ENCODE measurements around the gene ALLC.

ALLC gene

DNA sequence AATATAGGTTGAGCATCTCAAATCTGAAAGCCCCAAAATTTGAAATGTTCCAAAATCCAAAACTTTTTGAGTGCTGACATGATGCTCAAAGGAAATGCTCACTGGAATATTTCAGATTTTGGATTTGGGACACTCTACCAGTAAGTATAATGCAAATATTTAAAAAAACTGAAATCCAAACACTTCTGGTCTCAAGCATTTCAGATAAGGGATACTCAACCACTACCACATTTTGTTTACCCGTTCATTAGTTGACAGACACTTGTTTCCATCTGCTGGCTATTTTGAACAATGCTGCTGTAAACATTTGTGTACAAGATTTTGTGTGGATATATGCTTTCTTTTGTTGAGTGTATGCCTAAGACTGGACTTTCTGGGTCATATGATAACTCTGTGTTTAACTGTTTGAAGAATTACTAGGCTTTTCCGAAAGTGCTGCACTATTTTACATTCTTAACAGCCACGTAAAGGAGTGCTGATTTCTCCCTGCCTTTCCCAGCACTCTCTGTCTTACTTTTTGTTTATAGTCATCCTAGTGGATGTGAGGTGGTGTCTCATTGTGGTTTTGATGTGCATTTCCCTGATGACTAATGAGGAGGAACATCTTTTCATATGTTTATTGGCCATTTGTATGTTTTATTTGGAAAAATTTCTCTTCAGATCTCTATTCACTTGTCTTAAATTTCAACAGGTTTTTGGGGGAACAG is 25.9 kb downstream of the ALLC start:
- no peak overlapping the region for H3K4me3 Mint-ChIP-seq
- no peaks in the 10 kb centered on the region for H3K36me3 Mint-ChIP-seq (ENCODE audit: low read depth)
- no peak overlapping the region for H3K27ac Mint-ChIP-seq
- H3K9me3 Mint-ChIP-seq, result no peaks in the 10 kb centered on the region
- peaks cover 5% of the 10 kb centered on the region for H3K27me3 Mint-ChIP-seq
- H3K4me1 Mint-ChIP-seq (ENCODE audit: low read depth), result no peaks in the 10 kb centered on the region

DNA sequence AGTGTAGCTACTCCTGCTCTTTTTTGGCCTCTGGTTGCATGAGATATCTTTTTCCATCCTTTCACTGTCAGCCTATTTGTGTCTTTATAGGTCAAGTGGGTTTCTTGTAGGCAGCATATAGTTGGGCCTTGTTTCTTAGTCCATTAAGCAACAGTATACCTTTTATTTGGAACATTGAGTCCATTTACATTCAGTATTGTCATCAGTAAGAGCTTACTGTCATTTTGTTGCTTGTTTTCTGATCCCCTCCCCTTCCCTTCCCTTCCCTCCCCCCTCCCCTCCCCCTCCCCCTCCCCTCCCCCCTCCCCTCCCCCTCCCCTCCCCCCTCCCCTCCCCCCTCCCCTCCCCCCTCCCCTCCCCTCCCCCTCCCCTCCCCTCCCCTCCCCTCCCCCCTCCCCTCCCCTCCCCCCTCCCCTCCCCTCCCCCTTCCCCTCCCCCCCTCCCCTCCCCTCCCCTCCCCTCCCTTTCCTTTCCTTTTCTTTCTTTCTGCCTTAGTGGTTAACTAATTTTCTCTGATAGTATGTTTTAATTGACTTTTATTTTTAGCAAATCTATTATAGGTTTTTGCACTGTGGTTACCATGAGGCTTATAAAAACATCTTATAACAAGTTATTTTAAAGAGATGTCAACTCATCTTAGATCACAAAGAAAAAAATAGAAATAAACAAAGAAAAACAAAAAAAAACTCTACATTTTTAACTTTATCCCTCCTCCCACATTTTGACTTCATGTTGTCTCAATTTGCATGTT is 32.2 kb downstream of the ALLC start:
- Mint-ChIP-seq H3K27ac (no peak overlapping the region), H3K9me3 (no peaks in the 10 kb centered on the region), H3K36me3 (ENCODE audit: low read depth) (no peaks in the 10 kb centered on the region), H3K27me3 (peaks cover 16% of the 10 kb centered on the region), H3K4me1 (ENCODE audit: low read depth) (no peaks in the 10 kb centered on the region), H3K4me3 (no peak overlapping the region)

GRCh38 chr2:3692375-3692774 is 34.4 kb downstream of the ALLC start:
- peaks cover 21% of the 10 kb centered on the region for H3K27me3 Mint-ChIP-seq
- H3K36me3 Mint-ChIP-seq (ENCODE audit: low read depth), result no peaks in the 10 kb centered on the region
- no peak overlapping the region for H3K27ac Mint-ChIP-seq
- no peak overlapping the region for H3K4me3 Mint-ChIP-seq
- no peaks in the 10 kb centered on the region for H3K4me1 Mint-ChIP-seq (ENCODE audit: low read depth)
- no peaks in the 10 kb centered on the region for H3K9me3 Mint-ChIP-seq

- H3K9me3 Mint-ChIP-seq, result no peaks in the 10 kb centered on the region
- no peaks in the 10 kb centered on the region for H3K4me1 Mint-ChIP-seq (ENCODE audit: low read depth)
- peaks cover 37% of the 10 kb centered on the region for H3K27me3 Mint-ChIP-seq
- H3K27ac Mint-ChIP-seq, result no peak overlapping the region
- no peak overlapping the region for H3K4me3 Mint-ChIP-seq
- no peaks in the 10 kb centered on the region for H3K36me3 Mint-ChIP-seq (ENCODE audit: low read depth)
Measured at GRCh38 chr2:3696545-3696944, 38.5 kb downstream of the ALLC start.

GRCh38 chr2:3701071-3701470 is 43.1 kb downstream of the ALLC start:
- Mint-ChIP-seq H3K4me3 (no peak overlapping the region), H3K36me3 (ENCODE audit: low read depth) (no peaks in the 10 kb centered on the region), H3K9me3 (no peaks in the 10 kb centered on the region), H3K27ac (no peak overlapping the region), H3K4me1 (ENCODE audit: low read depth) (peaks cover 4% of the 10 kb centered on the region), H3K27me3 (peaks cover 45% of the 10 kb centered on the region)

DNA sequence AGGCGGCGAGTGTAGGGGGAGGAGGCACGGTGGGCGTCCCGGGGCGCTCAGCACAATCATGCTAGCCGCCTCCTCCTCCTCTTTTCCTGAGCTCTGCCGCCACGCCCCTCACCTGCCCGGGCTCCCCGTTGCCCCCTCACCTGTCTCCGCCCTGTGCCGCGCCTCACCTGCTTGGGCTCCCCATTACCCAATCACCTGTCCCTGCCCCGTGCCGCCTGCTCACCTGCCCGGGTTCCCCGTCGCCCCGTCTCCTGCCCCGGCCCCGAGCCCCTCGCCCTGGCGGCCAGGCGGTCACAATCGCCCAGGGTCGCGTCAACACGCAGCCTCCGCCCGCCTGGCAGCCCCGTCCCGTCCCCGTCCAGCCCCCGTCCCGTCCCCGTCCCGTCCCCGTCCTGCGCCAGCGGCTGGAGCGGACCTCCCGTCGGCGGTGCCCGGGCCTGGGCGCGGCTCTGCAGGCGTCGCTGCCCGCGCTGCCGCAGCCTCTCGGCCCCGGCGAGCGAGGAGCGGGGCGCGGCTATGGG is 45.3 kb downstream of the ALLC start, which contains the start of gene DCDC2C:
DCDC2C (plus strand) TSS at position 340 of the 521 bp plus-strand sequence; CDS start at position 517, 177 bp downstream.
- H3K9me3 Mint-ChIP-seq, result no peaks in the 10 kb centered on the region
- no peak within 1 kb of the TSS for H3K27ac Mint-ChIP-seq
- peaks cover 4% of the 10 kb centered on the region for H3K4me1 Mint-ChIP-seq (ENCODE audit: low read depth)
- H3K4me3 Mint-ChIP-seq, result no peak within 1 kb of the TSS
- peaks cover 42% of the 10 kb centered on the region for H3K27me3 Mint-ChIP-seq
- no peaks in the 10 kb centered on the region for H3K36me3 Mint-ChIP-seq (ENCODE audit: low read depth)

DNA sequence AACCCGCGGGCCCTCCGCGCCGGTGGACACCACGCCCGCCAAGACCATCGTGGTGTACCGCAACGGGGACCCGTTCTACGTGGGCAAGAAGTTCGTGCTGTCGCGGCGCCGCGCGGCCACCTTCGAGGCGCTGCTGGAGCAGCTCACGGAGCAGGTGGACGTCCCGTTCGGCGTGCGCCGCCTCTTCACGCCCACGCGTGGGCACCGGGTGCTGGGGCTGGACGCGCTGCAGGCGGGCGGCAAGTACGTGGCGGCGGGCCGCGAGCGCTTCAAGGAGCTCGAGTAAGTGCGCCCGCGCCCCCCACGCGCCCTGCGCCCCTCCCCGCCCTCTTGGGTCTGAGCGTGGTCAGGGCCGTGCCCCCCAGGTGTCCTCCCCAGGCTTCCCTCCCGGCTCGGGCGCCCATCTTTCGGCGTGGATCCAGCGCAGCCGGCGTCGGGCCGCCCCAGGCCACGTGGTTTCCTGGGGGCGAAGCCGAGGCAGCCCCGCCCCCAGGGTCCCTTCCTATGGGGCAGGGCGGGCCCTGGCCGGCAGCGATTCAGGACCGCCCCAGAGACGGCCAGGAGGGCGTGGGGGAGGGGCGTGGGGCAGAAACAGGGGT is 45.9 kb downstream of the ALLC start:
- H3K27me3 Mint-ChIP-seq, result peaks cover 42% of the 10 kb centered on the region

DNA sequence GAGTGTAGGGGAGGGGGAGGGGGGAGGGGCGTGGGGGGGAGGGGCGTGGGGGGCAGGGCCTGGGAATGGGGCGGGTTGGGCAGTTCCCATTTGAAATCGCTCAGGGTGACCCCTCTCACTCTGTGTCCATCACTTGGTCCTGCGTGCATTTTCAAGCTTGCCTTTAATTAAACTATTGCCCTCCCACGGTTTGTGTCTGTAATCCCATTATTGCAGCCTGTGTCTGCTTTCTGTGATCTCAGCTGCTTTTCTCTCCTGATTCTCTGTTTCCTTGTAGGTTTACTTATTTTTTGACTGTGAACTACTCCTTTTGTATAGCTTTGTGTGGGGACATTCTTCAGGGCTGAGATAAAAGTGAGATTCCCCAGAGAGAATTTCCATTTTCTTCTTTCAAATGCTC is 46.7 kb downstream of the ALLC start:
- Mint-ChIP-seq H3K36me3 (ENCODE audit: low read depth) (no peaks in the 10 kb centered on the region), H3K4me3 (no peak overlapping the region), H3K27me3 (peaks cover 34% of the 10 kb centered on the region), H3K9me3 (no peaks in the 10 kb centered on the region), H3K27ac (no peak overlapping the region), H3K4me1 (ENCODE audit: low read depth) (peaks cover 4% of the 10 kb centered on the region)

More for the DNA sequence above, 45.9 kb downstream of the ALLC start:
- H3K36me3 Mint-ChIP-seq (ENCODE audit: low read depth), result no peaks in the 10 kb centered on the region
- H3K4me3 Mint-ChIP-seq, result no peak overlapping the region
- peaks cover 4% of the 10 kb centered on the region for H3K4me1 Mint-ChIP-seq (ENCODE audit: low read depth)
- no peak overlapping the region for H3K27ac Mint-ChIP-seq
- H3K9me3 Mint-ChIP-seq, result no peaks in the 10 kb centered on the region

DNA sequence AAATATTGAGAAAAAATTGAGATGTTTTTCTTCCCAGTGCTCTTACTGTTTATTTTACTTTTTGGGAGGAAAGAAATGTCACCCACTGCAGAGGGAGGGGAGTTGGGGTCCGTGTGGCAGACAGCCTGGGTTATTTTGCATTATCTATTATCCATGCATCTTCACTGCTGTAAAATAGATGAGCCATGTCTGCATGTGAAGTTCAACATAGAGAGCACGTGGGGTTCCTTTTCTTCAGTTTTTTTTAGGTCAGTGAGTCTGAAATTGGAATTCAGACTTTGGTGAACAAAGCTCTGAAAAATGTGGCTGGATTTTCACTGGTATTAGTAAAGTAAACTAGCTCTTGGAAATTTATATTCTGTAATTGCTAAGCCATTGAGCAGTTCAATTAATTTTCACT is 47.8 kb downstream of the ALLC start:
- H3K9me3 Mint-ChIP-seq, result no peaks in the 10 kb centered on the region
- peaks cover 33% of the 10 kb centered on the region for H3K27me3 Mint-ChIP-seq
- peaks cover 4% of the 10 kb centered on the region for H3K4me1 Mint-ChIP-seq (ENCODE audit: low read depth)
- no peaks in the 10 kb centered on the region for H3K36me3 Mint-ChIP-seq (ENCODE audit: low read depth)
- no peak overlapping the region for H3K4me3 Mint-ChIP-seq
- H3K27ac Mint-ChIP-seq, result no peak overlapping the region

- Mint-ChIP-seq H3K9me3 (peaks cover 4% of the 10 kb centered on the region), H3K4me1 (ENCODE audit: low read depth) (peaks cover 4% of the 10 kb centered on the region), H3K27ac (no peak overlapping the region), H3K36me3 (ENCODE audit: low read depth) (no peaks in the 10 kb centered on the region), H3K27me3 (peaks cover 28% of the 10 kb centered on the region), H3K4me3 (no peak overlapping the region)
Measured at GRCh38 chr2:3706892-3707291, 48.9 kb downstream of the ALLC start.

DNA sequence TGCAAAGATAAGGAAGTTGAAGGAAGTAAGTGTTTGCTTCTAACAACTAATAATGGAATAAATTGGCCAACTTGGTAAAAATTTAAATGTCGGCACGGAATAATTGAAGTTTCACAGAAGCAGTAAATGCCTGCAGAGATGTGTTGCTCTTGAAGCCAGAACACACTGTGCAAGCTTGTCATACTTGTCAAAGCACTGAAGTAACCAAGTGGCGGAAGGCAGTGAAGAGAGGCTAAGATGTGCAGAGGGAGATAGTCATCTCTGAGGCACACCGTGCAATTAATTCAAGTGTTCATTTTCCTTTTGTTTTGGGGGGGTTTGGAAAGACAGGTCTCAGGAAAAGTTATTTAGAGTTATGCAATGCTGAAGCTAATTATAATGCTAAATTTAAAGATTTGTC is 50.6 kb downstream of the ALLC start:
- peaks cover 16% of the 10 kb centered on the region for H3K27me3 Mint-ChIP-seq
- no peaks in the 10 kb centered on the region for H3K36me3 Mint-ChIP-seq (ENCODE audit: low read depth)
- H3K4me3 Mint-ChIP-seq, result no peak overlapping the region
- peaks cover 5% of the 10 kb centered on the region for H3K9me3 Mint-ChIP-seq
- H3K27ac Mint-ChIP-seq, result no peak overlapping the region
- peaks cover 4% of the 10 kb centered on the region for H3K4me1 Mint-ChIP-seq (ENCODE audit: low read depth)

GRCh38 chr2:3709225-3709624 is 51.2 kb downstream of the ALLC start:
- peaks cover 16% of the 10 kb centered on the region for H3K27me3 Mint-ChIP-seq
- H3K9me3 Mint-ChIP-seq, result peaks cover 5% of the 10 kb centered on the region
- no peak overlapping the region for H3K4me3 Mint-ChIP-seq
- H3K36me3 Mint-ChIP-seq (ENCODE audit: low read depth), result no peaks in the 10 kb centered on the region
- H3K27ac Mint-ChIP-seq, result no peak overlapping the region
- peaks cover 4% of the 10 kb centered on the region for H3K4me1 Mint-ChIP-seq (ENCODE audit: low read depth)

- peaks cover 5% of the 10 kb centered on the region for H3K9me3 Mint-ChIP-seq
- no peaks in the 10 kb centered on the region for H3K36me3 Mint-ChIP-seq (ENCODE audit: low read depth)
- no peaks in the 10 kb centered on the region for H3K4me1 Mint-ChIP-seq (ENCODE audit: low read depth)
- no peak overlapping the region for H3K27ac Mint-ChIP-seq
- H3K27me3 Mint-ChIP-seq, result peaks cover 10% of the 10 kb centered on the region
- no peak overlapping the region for H3K4me3 Mint-ChIP-seq
Measured at GRCh38 chr2:3712424-3712823, 54.4 kb downstream of the ALLC start.

GRCh38 chr2:3712831-3713503 is 55.0 kb downstream of the ALLC start:
- Mint-ChIP-seq H3K4me3 (no peak overlapping the region), H3K9me3 (peaks cover 5% of the 10 kb centered on the region), H3K27ac (no peak overlapping the region), H3K27me3 (peaks cover 7% of the 10 kb centered on the region), H3K4me1 (ENCODE audit: low read depth) (no peaks in the 10 kb centered on the region), H3K36me3 (ENCODE audit: low read depth) (no peaks in the 10 kb centered on the region)

DNA sequence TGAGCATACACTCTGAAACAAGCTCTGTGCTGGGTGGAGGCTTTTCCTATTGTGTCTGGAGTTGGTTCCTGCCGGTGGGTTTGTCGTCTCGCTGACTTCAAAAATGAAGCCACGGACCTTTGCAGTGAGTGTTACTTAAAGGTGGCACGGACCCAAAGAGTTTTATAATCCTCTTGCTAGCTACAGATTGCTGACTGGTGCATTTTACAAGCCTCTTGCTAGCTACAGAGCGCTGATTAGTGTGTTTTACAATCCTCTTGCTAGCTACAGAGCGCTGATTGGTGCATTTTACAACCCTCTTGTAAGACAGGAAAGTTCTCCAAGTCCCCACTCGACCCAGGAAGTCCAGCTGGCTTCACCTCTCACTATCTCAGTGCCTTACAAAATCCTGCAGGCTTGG is 60.7 kb downstream of the ALLC start:
- Mint-ChIP-seq H3K36me3 (ENCODE audit: low read depth) (no peaks in the 10 kb centered on the region), H3K27me3 (peaks cover 6% of the 10 kb centered on the region), H3K9me3 (peaks cover 9% of the 10 kb centered on the region), H3K4me3 (no peak overlapping the region), H3K27ac (no peak overlapping the region), H3K4me1 (ENCODE audit: low read depth) (no peaks in the 10 kb centered on the region)

All from stimulated activated naive CD8-positive, alpha-beta T cell treated with anti-CD3 and anti-CD28 coated beads, Interleukin-15, Interleukin-2, amounts not matched to agents 100 ng/mL and 50 ng/mL, for 24 hours (primary cell).